ENCODE data around the gene ERVK3-1. TPM values are rescaled to one million over a fixed set of nuclear protein-coding genes. Genes with fewer than 3 reads are reported as not detected.

The ERVK3-1 gene
- 26.4 and 31.9 TPM in 2 replicates for total RNA-seq

GRCh38 chr19:58305065-58305931, at the start of gene ERVK3-1:
Gene ERVK3-1, plus strand, starts transcription at chr19:58305377. Its CDS starts 6,792 bp downstream, at chr19:58312169.

GRCh38 chr19:58278541-58279041, 26.6 kb upstream of the ERVK3-1 start, which contains the start of gene ZNF8:
Gene ZNF8, plus strand, starts transcription at chr19:58278955. Its CDS starts 127 bp downstream, at chr19:58279082.

GRCh38 chr19:58326914-58327726, 21.9 kb downstream of the ERVK3-1 start, which contains the start of gene ZSCAN22:
Gene ZSCAN22, plus strand, starts transcription at chr19:58326994. Its CDS starts 7,809 bp downstream, at chr19:58334803.

GRCh38 chr19:58352760-58353671, 47.8 kb downstream of the ERVK3-1 start, which contains the start of gene A1BG:
Gene A1BG, minus strand, starts transcription at chr19:58353492. Its CDS starts 55 bp downstream, at chr19:58353437.

GRCh38 chr19:58362272-58362994, 57.3 kb downstream of the ERVK3-1 start, which contains the start of gene ZNF497:
Gene ZNF497, minus strand, starts transcription at chr19:58362751. Its CDS starts 5,116 bp downstream, at chr19:58357635.

Small RNA genes within 50 kb of the gene (small RNA-seq; reads per million reads assigned to genes)
- not detected for gene MIR6806
- 0.27 reads per million for gene RNA5SP473

Other genes with a start within 250 kb of the ERVK3-1 start
- gene ZNF135, start 246.1 kb upstream of the ERVK3-1 start, total RNA-seq = 7.3 and 8.0 TPM in 2 replicates
- 59.3 and 61.7 TPM in 2 replicates for gene ZSCAN18, start 207.1 kb upstream of the ERVK3-1 start, total RNA-seq
- 18.7 and 21.6 TPM in 2 replicates for gene ZNF329, start 154.6 kb upstream of the ERVK3-1 start, total RNA-seq
- gene ZNF274, start 122.3 kb upstream of the ERVK3-1 start, total RNA-seq = 22.0 and 28.7 TPM in 2 replicates
- gene ZNF544, start 76.5 kb upstream of the ERVK3-1 start, total RNA-seq = 33.3 and 46.7 TPM in 2 replicates
- 11.3 and 12.8 TPM in 2 replicates for gene ZNF8, start 26.4 kb upstream of the ERVK3-1 start, total RNA-seq
- gene ZSCAN22, start 21.6 kb downstream of the ERVK3-1 start, total RNA-seq = 3.4 and 3.6 TPM in 2 replicates
- gene A1BG, start 48.1 kb downstream of the ERVK3-1 start, total RNA-seq = 3.2 and 9.2 TPM in 2 replicates
- 0.81 and 1.2 TPM in 2 replicates for gene ZNF497, start 57.4 kb downstream of the ERVK3-1 start, total RNA-seq
- 3.2 and 3.6 TPM in 2 replicates for gene ZNF837, start 75.7 kb downstream of the ERVK3-1 start, total RNA-seq
- 1,108 and 1,201 TPM in 2 replicates for gene RPS5, start 81.9 kb downstream of the ERVK3-1 start, total RNA-seq
- gene RNF225, start 90.3 kb downstream of the ERVK3-1 start, total RNA-seq = 0.32 TPM in 1 of 2 replicates, not detected in the other
- gene ZNF584, start 103.3 kb downstream of the ERVK3-1 start, total RNA-seq = 15.8 and 18.3 TPM in 2 replicates
- 9.4 and 13.0 TPM in 2 replicates for gene ZNF132, start 134.8 kb downstream of the ERVK3-1 start, total RNA-seq
- gene ZNF324B, start 146.2 kb downstream of the ERVK3-1 start, total RNA-seq = 12.1 and 12.5 TPM in 2 replicates
- gene ZNF324, start 161.7 kb downstream of the ERVK3-1 start, total RNA-seq = 23.9 and 24.3 TPM in 2 replicates
- 11.8 and 12.9 TPM in 2 replicates for gene ZNF446, start 171.0 kb downstream of the ERVK3-1 start, total RNA-seq
- gene SLC27A5, start 206.6 kb downstream of the ERVK3-1 start, total RNA-seq = 3.8 and 4.9 TPM in 2 replicates
- gene ZBTB45, start 214.4 kb downstream of the ERVK3-1 start, total RNA-seq = 9.4 and 12.3 TPM in 2 replicates
- 220 and 227 TPM in 2 replicates for gene TRIM28, start 238.7 kb downstream of the ERVK3-1 start, total RNA-seq
- 70.1 and 97.5 TPM in 2 replicates for gene CHMP2A, start 249.7 kb downstream of the ERVK3-1 start, total RNA-seq